HepG2 (cell line): ENCODE measurements around the gene CPS1. TPM values are rescaled to one million over a fixed set of nuclear protein-coding genes. Genes with fewer than 3 reads are reported as not detected.

Experiments used
- ATAC-seq: fragments of 200-7000 bp; cut with Tn5 transposase; 3 replicates; pipeline ENCODE4 v1.9.1; 2020; ENCODE audit warnings: mild to moderate bottlenecking, moderate library complexity
- BruUV-seq: library from RNA; stranded (reverse); fragments of 400-500 nt; replicated peaks from 2 replicates; lab custom pipeline; 2021; lab: Mats Ljungman, UMichigan
- CTCF ChIA-PET: fragments of 300-600 bp; formaldehyde crosslinking; extraction: SDS; loops from one replicate; lab custom pipeline; 2021; ENCODE audit warnings: low total read pairs, inconsistent platforms, low intra/inter-chr PET ratio; lab: Yijun Ruan, JAX
- POLR2A ChIA-PET: fragments of 350-600 bp; sonication (Branson Sonifier 250); formaldehyde crosslinking; loops from one replicate; lab custom pipeline; 2020; ENCODE audit warnings: antibody characterized with exemption, inconsistent platforms; lab: Yijun Ruan, JAX
- DNase-seq: peaks from one replicate; pipeline ENCODE4 v3.0.0-alpha.2; 2015; ENCODE audit warnings: low spot score
- FAIRE-seq: peaks from 3 replicates; lab custom pipeline; 2011; peaks lifted over from hg19 to GRCh38; lab: Jason Lieb, UNC
- H2AFZ ChIP-seq: one replicate; pipeline ENCODE4 v1.6.1; 2011; ENCODE audit warnings: low read length, inconsistent platforms
- H3K27ac ChIP-seq: fragments of 300-600 bp; 3 replicates; pipeline ENCODE4 v1.8.0; 2011; ENCODE audit warnings: mixed run types, mild to moderate bottlenecking, mixed read lengths, low read length, inconsistent platforms; ENCODE audit not compliant: insufficient read depth; ENCODE audit errors: extremely low read length
- H3K27me3 ChIP-seq, 2 experiments: fragments of 200-600 bp in 1 of 2; 2 replicates in 1 of 2; 3 replicates in 1 of 2; pipeline versions ENCODE4 v1.6.0 to v1.8.0; 2011; ENCODE audit warnings: low read length in 2 of 2, mild to moderate bottlenecking in 2 of 2, moderate library complexity in 2 of 2, inconsistent platforms in 1 of 2; ENCODE audit not compliant: insufficient read depth in 2 of 2, control insufficient read depth in 1 of 2
- H3K36me3 ChIP-seq, 2 experiments: fragments of 200-600 bp in 1 of 2; replicated peaks in 1 of 2; 2 replicates in 1 of 2; 3 replicates in 1 of 2; pipeline versions ENCODE4 v1.5.1 to v1.8.0; 2011; ENCODE audit warnings: low read length in 2 of 2, inconsistent platforms in 1 of 2; ENCODE audit not compliant: insufficient read depth in 2 of 2, control insufficient read depth in 1 of 2
- H3K4me1 ChIP-seq: 2 replicates; pipeline ENCODE4 v1.5.1; 2012; ENCODE audit warnings: low read length, inconsistent platforms; ENCODE audit not compliant: insufficient read depth
- H3K4me2 ChIP-seq: 2 replicates; pipeline ENCODE4 v1.6.0; 2011; ENCODE audit warnings: low read depth, low read length, inconsistent platforms
- H3K4me3 ChIP-seq, 3 experiments: fragments of 200-600 bp in 1 of 3; sonication (generic), shearing (Covaris generic) in 1 of 3; replicated peaks in 1 of 3; 2 replicates each; pipeline ENCODE4 v1.5.1; 2011 to 2016; ENCODE audit warnings: low read length in 3 of 3, inconsistent platforms in 2 of 3, low read depth in 2 of 3, mild to moderate bottlenecking in 2 of 3, control low read depth in 1 of 3, mixed read lengths in 1 of 3; ENCODE audit not compliant: insufficient read depth in 1 of 3
- H3K79me2 ChIP-seq: one replicate; pipeline ENCODE4 v1.6.1; 2011; ENCODE audit warnings: low read length, inconsistent platforms; ENCODE audit not compliant: insufficient read depth
- H3K9ac ChIP-seq: 2 replicates; pipeline ENCODE4 v1.6.0; 2011; ENCODE audit warnings: mild to moderate bottlenecking, low read depth, low read length, inconsistent platforms; ENCODE audit not compliant: insufficient read depth
- H3K9me3 ChIP-seq: 2 replicates; pipeline ENCODE4 v1.5.1; 2012; ENCODE audit warnings: mild to moderate bottlenecking, low read length
- H4K20me1 ChIP-seq: 2 replicates; pipeline ENCODE4 v1.6.0; 2011; ENCODE audit warnings: inconsistent platforms, mild to moderate bottlenecking, low read length, moderate library complexity; ENCODE audit not compliant: insufficient read depth
- HINFP ChIP-seq: sonication (generic); formaldehyde crosslinking; IDR thresholded peaks from 2 replicates; pipeline ENCODE4 v1.4.0; 2020; ENCODE audit warnings: low read depth, mild to moderate bottlenecking, missing genetic modification reagents
- KDM2A ChIP-seq: sonication (generic); formaldehyde crosslinking; IDR thresholded peaks from 2 replicates; pipeline ENCODE4 v1.4.0; 2020; ENCODE audit warnings: low read depth, missing genetic modification reagents, borderline replicate concordance
- PHB2 ChIP-seq: fragments of 450-650 bp; IDR thresholded peaks from 2 replicates; pipeline ENCODE4 v1.6.1; 2018; ENCODE audit not compliant: partially characterized antibody
- YY1 ChIP-seq: IDR thresholded peaks from 2 replicates; pipeline ENCODE4 v1.6.1; 2011; ENCODE audit warnings: low read length, low read depth, moderate library complexity, mild to moderate bottlenecking; ENCODE audit not compliant: insufficient read depth, insufficient replicate concordance
- ZBTB37 ChIP-seq: sonication (generic); formaldehyde crosslinking; IDR thresholded peaks from 2 replicates; pipeline ENCODE4 v1.4.0; 2020; ENCODE audit warnings: mild to moderate bottlenecking, missing genetic modification reagents
- ZNF75D ChIP-seq: sonication (generic); formaldehyde crosslinking; IDR thresholded peaks from 2 replicates; pipeline ENCODE4 v1.8.1; 2023; ENCODE audit warnings: missing genetic modification reagents, mild to moderate bottlenecking, borderline replicate concordance
- WGBS: methylation state at CpG from one replicate; pipeline ENCODE4 v1.1.6; 2017; ENCODE audit warnings: low lambda C conversion rate; 5-methylcytosine and 5-hydroxymethylcytosine counted together
- in situ Hi-C: cut with HindIII; loops from 2 replicates; pipeline ENCODE4 v1.10.0; 2017; ENCODE audit warnings: low pct_unique_long_range_greater_than_20kb; ENCODE audit not compliant: extremely low pct_ligation_motif_present
- intact Hi-C: fragments of 100-400 bp; cut with micrococcal nuclease; formaldehyde crosslinking; loops from one replicate; pipeline ENCODE4 v1.10.0; 2022; ENCODE audit not compliant: unreplicated experiment
- polyA plus RNA-seq, 8 experiments: library from polyadenylated mRNA; depleted of rRNA in 3 of 8; stranded (reverse) in 7 of 8; unstranded in 1 of 8; fragments of >200 nt; fragmentation: Illumina TruSeq in 4 of 8; extraction: Trizol in 4 of 8; gene quantifications; 2 replicates each; pipeline versions ENCODE4 v1.2.1 to v1.2.3, GENCODE V29; 2011 to 2016; ENCODE audit warnings: low read depth in 4 of 8, missing spikeins in 1 of 8, mixed read lengths in 1 of 8; ENCODE audit not compliant: insufficient read depth in 1 of 8
- total RNA-seq, 5 experiments: library from RNA; depleted of rRNA; stranded (reverse); fragments of >200 nt; fragmentation: Illumina TruSeq; extraction: Trizol; gene quantifications; 2 replicates each; pipeline ENCODE4 v1.2.3, GENCODE V29; 2016; ENCODE audit warnings: low read depth in 1 of 5

The CPS1 gene
- total and polyA plus RNA-seq, 2 of the 13 experiments (the other 11 are each of a cell fraction or from before 2014, with no cell fraction given), result 24.4 to 51.7 TPM

GRCh38 chr2:210598219-210598618, 41.8 kb downstream of the CPS1 start:
- Histone ChIP-seq H3K27ac (no peak overlapping the region), H3K4me3 (no peak overlapping the region), H3K9me3 (peaks cover 5% of the 10 kb centered on the region; the same call in 1 of the 2 replicates), H4K20me1 (no peaks in the 10 kb centered on the region), H2AFZ (no peak overlapping the region), H3K79me2 (no peaks in the 10 kb centered on the region), H3K9ac (no peak overlapping the region), H3K4me1 (no peaks in the 10 kb centered on the region), H3K27me3 (no peaks in the 10 kb centered on the region), H3K36me3 (no peaks in the 10 kb centered on the region; a peak in 1 of 5 replicates), H3K4me2 (no peak overlapping the region)
- FAIRE-seq (no peak), DNase-seq (no peak), ATAC-seq (no peak)
- no peak for TF ChIP-seq KDM2A (CRISPR knock-in tag)
- no peak for TF ChIP-seq YY1
- no peak for TF ChIP-seq PHB2
- no peak for TF ChIP-seq ZNF75D (CRISPR knock-in tag)
- intact Hi-C loops (no loop called here), in situ Hi-C loops (no loop called here)
- BruUV-seq, result no TSS peak
- 96% methylated on average over 3 of the region's 3 CpGs for WGBS
- CTCF ChIA-PET, result no interaction called here
- POLR2A ChIA-PET, result no interaction called here

- TF ChIP-seq ZBTB37 (CRISPR knock-in tag) (no peak), HINFP (CRISPR knock-in tag) (no peak)
- TF ChIP-seq, all 625 proteins: peak for 0
- Histone ChIP-seq H3K4me2 (no peak overlapping the region), H4K20me1 (no peaks in the 10 kb centered on the region), H3K4me1 (no peaks in the 10 kb centered on the region), H3K36me3 (no peaks in the 10 kb centered on the region; a peak in 1 of 5 replicates), H3K4me3 (no peak overlapping the region), H2AFZ (no peak overlapping the region), H3K9me3 (peaks cover 5% of the 10 kb centered on the region; the same call in 1 of the 2 replicates), H3K27ac (no peak overlapping the region), H3K9ac (no peak overlapping the region), H3K27me3 (no peaks in the 10 kb centered on the region), H3K79me2 (no peaks in the 10 kb centered on the region)
- intact Hi-C loops, result no loop called here
- BruUV-seq, result no TSS peak
- DNase-seq (no peak), ATAC-seq (no peak), FAIRE-seq (no peak)
- POLR2A ChIA-PET, result no interaction called here
- CTCF ChIA-PET, result no interaction called here
- 96% methylated on average over 1 of the region's 1 CpG for WGBS
- in situ Hi-C loops, result no loop called here
Observed at GRCh38 chr2:210599476-210599875, 43.1 kb downstream of the CPS1 start.
